ENCODE results near the gene FAM210A.

Gene FAM210A

DNA sequence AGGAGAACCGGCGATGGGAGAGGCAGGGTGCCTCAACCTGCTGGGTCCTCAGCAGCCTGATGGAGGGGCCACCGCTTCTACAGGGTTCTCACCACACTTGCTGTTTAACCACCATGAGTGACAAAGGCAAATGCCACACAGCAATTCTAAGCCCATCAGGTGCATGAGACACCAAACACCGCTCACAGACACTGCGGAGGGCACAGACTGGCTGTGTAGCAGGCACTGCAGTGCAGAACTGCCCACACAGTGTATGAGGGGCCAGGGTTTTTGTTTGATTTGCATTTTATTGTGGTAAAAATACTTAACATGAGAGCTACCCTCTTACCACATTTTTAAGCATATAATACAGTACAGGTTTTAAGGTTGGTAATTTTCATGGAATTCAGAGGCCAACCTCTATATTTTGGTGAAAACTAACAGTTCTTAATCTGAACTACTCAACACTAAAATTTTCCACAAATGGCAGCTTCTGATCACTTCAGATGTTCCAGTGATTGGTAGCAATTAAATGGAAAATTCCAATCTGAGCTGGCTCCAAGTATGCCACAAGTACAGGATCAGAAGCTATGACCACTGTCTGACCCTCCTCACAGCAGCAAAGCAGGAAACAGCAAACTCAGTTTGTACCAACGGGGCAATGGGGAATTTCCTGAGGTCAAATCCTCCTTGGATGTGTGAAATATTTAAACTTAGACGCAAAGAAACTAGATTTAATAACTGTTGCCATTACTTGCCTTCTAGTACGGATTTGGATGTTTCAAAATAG lies 67.7 kb downstream of the FAM210A start:
- TF ChIP-seq, protein P1, sequence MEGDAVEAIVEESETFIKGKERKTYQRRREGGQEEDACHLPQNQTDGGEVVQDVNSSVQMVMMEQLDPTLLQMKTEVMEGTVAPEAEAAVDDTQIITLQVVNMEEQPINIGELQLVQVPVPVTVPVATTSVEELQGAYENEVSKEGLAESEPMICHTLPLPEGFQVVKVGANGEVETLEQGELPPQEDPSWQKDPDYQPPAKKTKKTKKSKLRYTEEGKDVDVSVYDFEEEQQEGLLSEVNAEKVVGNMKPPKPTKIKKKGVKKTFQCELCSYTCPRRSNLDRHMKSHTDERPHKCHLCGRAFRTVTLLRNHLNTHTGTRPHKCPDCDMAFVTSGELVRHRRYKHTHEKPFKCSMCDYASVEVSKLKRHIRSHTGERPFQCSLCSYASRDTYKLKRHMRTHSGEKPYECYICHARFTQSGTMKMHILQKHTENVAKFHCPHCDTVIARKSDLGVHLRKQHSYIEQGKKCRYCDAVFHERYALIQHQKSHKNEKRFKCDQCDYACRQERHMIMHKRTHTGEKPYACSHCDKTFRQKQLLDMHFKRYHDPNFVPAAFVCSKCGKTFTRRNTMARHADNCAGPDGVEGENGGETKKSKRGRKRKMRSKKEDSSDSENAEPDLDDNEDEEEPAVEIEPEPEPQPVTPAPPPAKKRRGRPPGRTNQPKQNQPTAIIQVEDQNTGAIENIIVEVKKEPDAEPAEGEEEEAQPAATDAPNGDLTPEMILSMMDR (IDR thresholded peaks at IDR 0.05; ENCODE audit: low read depth, low read length) = no peak
- DNase-seq (ENCODE audit: extremely low read depth, low read depth) = no peak

DNA sequence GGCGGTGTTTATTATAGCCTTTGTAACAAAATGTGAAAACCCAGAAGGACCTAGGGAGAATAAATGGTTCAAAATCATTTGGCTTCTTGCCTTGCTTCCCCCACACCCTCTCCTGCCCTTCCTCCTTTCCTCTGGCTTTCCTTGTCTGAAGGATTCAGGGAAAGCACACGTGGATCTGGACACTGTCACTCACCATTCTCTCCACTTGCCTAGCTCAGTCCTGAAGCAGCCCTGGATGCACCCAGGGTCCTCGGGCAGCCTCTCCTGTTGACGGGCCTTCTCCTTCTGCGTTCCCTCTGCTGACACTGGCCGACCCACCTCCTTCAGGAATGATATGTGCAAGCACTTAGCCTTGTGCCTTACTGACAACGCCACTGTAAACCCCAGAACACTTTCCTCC lies 68.4 kb downstream of the FAM210A start:
- TF ChIP-seq, protein P1 (IDR thresholded peaks at IDR 0.05; ENCODE audit: low read depth, low read length) = no peak
- no peak for DNase-seq (ENCODE audit: extremely low read depth, low read depth)

DNA sequence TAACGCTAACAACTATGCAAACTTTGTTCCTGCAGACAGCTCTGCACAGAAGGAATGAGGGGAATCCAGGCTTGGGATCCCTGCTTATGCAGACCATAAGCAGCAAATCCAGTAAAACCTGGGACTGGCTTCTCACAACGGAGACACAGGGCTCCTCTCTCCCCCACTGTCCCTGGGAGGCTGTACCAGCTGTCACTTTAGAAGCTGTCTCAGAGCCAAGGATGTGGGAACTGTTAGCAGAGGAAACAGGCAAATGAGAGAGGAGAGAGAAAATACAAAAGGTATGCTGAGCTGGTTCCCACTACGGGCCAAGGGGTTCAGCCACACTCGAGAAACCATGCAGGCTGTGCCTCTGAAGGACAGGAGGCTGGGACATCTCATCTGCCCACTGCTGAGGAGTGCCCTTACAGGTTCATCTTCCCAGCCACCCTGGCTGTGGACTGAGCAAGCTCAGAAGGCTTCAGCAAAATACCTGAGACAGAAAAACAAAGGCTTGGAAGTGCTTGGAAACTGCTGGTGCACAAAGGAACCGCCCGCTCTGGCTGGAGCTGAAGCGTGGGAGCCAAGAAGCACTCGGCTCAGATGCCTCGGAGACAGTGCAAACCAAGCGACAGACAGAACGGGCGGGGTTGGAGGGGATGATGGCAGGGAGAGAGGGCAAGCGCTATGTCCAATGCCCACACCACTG lies 72.5 kb downstream of the FAM210A start:
- TF ChIP-seq, protein P1 (IDR thresholded peaks at IDR 0.05; ENCODE audit: low read depth, low read length) = no peak
- no peak for DNase-seq (ENCODE audit: extremely low read depth, low read depth)

DNA sequence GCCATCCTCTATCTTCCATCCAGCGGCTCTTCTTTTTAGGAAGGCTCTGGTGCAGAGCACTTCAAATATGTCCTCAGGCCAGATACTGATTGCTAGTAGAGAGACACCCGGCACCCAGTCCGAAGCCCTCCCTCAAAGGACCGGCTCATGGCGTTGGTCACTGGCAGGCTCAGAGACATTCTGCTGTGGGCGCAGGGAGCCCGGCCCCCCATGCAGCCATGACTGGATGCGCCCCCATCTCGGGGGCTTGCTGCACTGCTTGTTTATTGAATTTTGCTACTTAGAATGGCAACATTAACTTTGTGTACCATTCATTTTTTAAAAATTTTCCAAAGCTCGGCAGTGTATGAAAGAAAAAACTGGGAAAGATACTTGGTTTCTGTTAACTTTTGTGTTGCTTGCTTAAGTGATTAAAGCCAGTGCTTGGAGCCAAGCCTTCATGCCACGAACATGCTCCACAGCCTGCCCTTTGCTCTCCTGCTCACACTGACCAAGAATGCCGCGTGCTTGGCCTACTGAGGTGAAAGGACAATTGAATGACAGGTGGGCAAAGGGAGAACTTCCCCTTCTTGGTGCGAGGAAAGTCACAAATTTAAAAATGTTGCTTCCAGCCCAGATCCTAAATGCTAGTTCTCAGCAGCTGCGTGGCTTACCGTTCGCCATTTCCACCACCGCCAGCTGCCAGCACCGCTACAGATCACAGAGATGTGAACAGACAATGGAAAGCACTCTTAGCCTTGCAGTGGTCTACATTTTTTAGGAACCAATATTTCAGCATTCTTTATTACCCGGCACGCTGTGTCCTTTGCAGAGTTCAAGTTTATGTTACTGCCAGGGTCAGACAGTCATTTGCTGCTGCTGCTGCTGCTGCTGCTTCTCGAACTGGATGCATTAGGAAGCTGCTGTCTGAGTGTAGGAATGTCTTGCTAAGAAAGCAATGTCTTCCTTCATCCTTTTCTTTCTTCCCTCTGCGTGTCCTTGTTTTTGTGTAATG lies 76.7 kb downstream of the FAM210A start:
- no peak for DNase-seq (ENCODE audit: extremely low read depth, low read depth)
- TF ChIP-seq, protein P1 (IDR thresholded peaks at IDR 0.05; ENCODE audit: low read depth, low read length) = no peak

DNA sequence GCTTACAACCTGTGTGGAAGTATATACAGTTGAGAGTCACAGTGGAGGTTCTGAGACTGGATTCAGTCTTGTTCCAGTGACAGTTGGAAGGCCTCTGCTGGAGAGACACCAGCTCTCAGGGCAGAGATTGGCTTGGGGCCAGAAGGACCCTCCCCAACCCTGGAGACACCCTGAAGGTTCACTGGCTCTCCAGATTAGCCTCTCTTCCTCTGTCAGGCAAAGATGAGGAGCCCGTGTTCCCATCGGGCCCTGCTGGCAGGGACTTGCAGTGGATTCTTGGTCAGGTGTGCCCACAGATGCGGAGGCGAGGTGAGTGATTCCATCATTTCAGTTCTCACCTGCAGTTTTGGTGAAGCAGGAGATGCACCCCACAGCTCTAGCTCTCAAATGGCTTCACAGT lies 78.6 kb downstream of the FAM210A start:
- TF ChIP-seq, protein P1 (IDR thresholded peaks at IDR 0.05; ENCODE audit: low read depth, low read length) = no peak
- DNase-seq (ENCODE audit: extremely low read depth, low read depth) = no peak

DNA sequence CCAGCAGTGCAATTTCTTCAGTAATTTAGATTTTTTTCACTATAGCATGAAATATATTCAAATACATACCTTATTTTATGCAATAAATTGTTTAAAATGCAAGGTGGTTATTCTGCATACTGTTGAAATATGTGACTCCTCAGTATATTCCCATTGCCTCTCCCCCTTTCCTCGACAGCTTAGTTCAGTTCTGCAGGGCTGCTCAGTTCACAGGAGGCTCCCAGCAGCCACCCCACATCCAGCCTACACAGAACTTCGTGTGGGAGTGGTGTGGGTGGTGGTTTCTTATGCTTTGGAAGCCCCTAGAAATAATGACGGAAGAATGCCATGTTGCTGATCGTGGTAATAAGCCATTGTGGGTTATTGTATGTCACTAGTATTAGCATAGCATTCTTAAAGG lies 79.7 kb downstream of the FAM210A start:
- DNase-seq (ENCODE audit: extremely low read depth, low read depth) = no peak
- TF ChIP-seq, protein P1 (IDR thresholded peaks at IDR 0.05; ENCODE audit: low read depth, low read length) = no peak

Measured in AG09319 (cell line).